Activated CD4-positive, alpha-beta T cell treated with anti-CD3 and anti-CD28 coated beads, Interleukin-2, Interleukin-6, amounts not matched to agents 100 ng/mL and 50 ng/mL, durations not matched to agents 16 hours and 8 hours (primary cell): ENCODE data around the gene GAS2.

ENCODE experiments used
- DNase-seq: peaks from one replicate; pipeline ENCODE4 v3.0.0-alpha.2; 2020

Gene GAS2

GRCh38 chr11:22797047-22797446 is 130.6 kb downstream of the GAS2 start:
- no peak for DNase-seq

GRCh38 chr11:22798901-22799300 is 132.5 kb downstream of the GAS2 start:
- DNase-seq, result no peak

- DNase-seq, result no peak
Measured at GRCh38 chr11:22800482-22800881, 134.1 kb downstream of the GAS2 start.

GRCh38 chr11:22802861-22803260 is 136.4 kb downstream of the GAS2 start:
- no peak for DNase-seq

- no peak for DNase-seq
Measured at GRCh38 chr11:22807391-22807790, 141.0 kb downstream of the GAS2 start.

- DNase-seq, result no peak
Measured at GRCh38 chr11:22807855-22808570, 141.6 kb downstream of the GAS2 start.

GRCh38 chr11:22808571-22809197 is 142.3 kb downstream of the GAS2 start:
- DNase-seq, result no peak

GRCh38 chr11:22809893-22810292 is 143.5 kb downstream of the GAS2 start:
- DNase-seq, result no peak

GRCh38 chr11:22822203-22822602 is 155.8 kb downstream of the GAS2 start:
- DNase-seq, result no peak

- DNase-seq, result peak; percentile 5
Measured at GRCh38 chr11:22828373-22828772, 162.0 kb downstream of the GAS2 start.

GRCh38 chr11:22829231-22830081 is 163.0 kb downstream of the GAS2 start, which contains the start of gene SVIP:
Gene SVIP (minus strand): TSS chr11:22829801. CDS start chr11:22829748, 53 bp downstream.
- DNase-seq, result peak; percentile 96

GRCh38 chr11:22830082-22830414 is 163.6 kb downstream of the GAS2 start:
- no peak for DNase-seq

GRCh38 chr11:22832315-22833015 is 166.1 kb downstream of the GAS2 start:
- no peak for DNase-seq

- no peak for DNase-seq
Measured at GRCh38 chr11:22846726-22847125, 180.3 kb downstream of the GAS2 start.

GRCh38 chr11:22851477-22851876 is 185.1 kb downstream of the GAS2 start:
- DNase-seq, result no peak

- no peak for DNase-seq
Measured at GRCh38 chr11:22859756-22860155, 193.3 kb downstream of the GAS2 start.

- no peak for DNase-seq
Measured at GRCh38 chr11:22860241-22860640, 193.8 kb downstream of the GAS2 start, which contains the start of gene CCDC179. Gene CCDC179 (minus strand): TSS chr11:22860474. CDS start chr11:22860421, 53 bp downstream.
